Activated CD8-positive, alpha-beta memory T cell treated with anti-CD3 and anti-CD28 coated beads, Interleukin-2, amount 50 U/mL, for 4 hours (primary cell): ENCODE data around the gene ZNRF3.
"Not testable (repeated sequence)": the region's sequence is repeated elsewhere in the genome, so short reads cannot be mapped to it uniquely, and the experiment has no call there.

Experiments
- DNase-seq: peaks from one replicate; pipeline ENCODE4 v3.0.0-alpha.2; 2020

The ZNRF3 gene

GRCh38 chr22:28884747-28885350 lies 1.5 kb downstream of the ZNRF3 start:
- DNase-seq = no peak

DNA sequence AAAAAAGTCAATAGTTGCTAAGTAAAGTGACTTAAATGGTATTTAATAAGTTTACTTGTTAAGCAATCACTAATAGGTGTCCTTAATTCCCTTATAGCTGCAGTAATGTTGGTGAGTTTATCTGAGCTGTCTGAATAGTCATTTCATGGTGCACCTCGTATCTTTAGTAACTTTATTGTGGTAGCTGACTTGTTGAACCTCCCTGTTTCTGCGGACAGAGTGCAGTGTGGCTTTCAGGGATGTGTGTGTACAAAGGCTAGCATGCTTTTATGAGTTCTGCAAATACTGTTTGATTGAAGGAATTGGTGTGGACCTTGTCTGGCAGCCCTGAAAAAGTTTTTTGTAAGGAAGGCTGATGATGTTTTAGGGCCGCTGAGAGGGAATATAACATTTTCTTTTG lies 2.6 kb downstream of the ZNRF3 start:
- no peak for DNase-seq

DNA sequence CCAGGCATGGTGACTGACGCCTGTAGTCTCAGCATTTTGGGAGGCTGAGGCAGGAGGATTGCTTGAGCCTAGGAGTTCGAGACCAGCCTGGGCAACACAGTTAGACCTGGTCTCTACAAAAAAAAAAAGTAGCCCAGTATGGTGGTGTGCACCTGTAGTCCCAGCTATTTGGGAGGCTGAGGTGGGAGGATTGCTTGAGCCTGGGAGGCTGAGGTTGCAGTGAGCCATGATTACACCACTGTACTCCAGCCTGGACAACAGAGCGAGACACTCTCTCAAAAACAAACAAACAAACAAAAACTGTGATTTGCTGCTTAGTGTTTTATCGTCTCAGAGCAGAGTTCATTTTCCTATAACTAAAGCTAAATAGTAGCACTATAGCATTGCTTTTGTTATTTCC lies 3.3 kb downstream of the ZNRF3 start:
- not testable (repeated sequence) for DNase-seq

- DNase-seq = no peak
Measured at GRCh38 chr22:28887725-28888459, 4.5 kb downstream of the ZNRF3 start.

- DNase-seq = no peak
Measured at GRCh38 chr22:28889478-28890024, 6.2 kb downstream of the ZNRF3 start.

- no peak for DNase-seq
Measured at GRCh38 chr22:28891156-28891733, 7.9 kb downstream of the ZNRF3 start.

DNA sequence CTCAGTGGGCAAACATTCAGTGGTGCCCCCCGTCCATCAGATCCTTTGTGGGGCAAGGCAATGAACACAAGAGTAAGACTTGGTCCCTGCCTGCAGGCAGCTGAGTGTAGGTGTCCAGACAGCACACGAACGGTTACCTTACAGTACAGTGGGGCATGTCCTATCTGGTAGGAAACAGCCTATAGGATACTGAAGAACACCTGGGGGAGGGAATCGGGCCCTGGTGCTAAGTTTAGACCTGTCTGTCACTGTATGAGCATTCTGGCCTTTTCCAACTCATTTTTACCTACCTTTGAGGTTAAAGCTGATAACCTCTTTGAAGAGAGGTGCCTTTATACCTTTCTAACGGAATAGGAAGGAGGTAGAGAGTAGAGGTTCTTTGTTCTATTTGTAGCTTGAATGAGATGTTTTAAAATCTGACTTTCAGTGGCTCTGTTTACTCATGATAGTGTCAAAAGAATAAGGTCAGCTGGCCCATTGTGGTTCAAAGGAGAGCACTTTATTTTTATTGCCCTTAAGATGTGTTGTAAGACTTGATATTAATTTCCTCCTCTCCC lies 8.9 kb downstream of the ZNRF3 start:
- no peak for DNase-seq

GRCh38 chr22:28893810-28894209 lies 10.4 kb downstream of the ZNRF3 start:
- DNase-seq = no peak

DNA sequence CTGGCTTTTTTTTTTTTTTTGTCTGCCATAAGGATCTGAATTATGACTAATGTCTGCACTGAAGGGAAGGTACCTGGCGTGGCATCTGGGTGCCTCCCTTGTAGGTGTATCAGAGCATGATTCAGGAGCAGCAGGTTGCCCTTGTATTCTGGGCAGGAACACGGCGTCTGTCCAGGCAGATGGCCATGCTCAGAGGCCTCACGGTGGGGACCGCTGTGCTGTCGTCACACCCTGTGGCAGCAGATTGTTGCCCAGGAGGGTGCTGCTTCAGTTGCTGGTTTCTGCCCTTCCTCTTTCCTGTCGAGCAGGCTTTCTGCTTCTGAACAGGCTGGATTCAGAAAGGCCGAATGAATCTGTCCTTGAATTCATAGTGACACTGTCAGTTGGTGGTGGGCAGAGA lies 11.0 kb downstream of the ZNRF3 start:
- DNase-seq = no peak

DNA sequence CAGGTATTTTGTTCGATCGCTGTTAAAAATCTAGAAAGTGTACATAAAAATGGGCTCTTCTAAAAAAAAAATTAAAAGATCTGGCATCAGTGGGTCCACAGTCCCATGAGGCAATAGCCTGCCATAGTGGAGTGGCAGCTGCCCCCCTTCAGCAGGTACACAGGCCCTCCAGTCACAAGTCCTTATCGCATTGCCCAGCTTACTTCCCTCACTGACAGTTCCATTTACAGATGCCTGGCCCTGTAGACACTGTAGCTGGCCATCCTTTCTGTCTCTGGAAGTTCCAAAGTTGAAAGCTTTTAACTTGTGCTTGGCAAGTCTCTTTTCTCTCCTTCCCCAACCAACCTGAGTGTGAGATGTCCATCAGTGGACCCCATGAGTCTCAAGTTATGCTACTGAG lies 11.4 kb downstream of the ZNRF3 start:
- no peak for DNase-seq

DNA sequence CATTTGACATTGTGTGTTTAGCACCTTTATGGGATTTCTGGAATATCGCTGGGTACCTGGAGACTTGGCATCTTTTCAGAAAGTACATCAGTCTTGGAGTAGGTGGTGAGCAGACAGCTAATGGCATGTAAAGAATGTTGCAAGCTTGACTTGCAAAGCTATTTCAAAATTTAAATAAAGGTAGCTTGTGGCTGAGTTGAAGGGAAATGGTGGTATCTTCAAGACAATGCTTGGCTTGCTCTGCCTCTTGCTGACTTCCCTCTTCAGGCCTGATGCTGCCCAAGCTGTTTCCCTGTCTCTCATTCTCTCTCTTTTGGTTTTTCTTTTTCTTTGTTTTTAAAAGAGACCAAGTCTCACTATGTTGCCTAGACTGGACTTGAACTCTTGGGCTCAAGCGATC lies 13.2 kb downstream of the ZNRF3 start:
- no peak for DNase-seq

DNA sequence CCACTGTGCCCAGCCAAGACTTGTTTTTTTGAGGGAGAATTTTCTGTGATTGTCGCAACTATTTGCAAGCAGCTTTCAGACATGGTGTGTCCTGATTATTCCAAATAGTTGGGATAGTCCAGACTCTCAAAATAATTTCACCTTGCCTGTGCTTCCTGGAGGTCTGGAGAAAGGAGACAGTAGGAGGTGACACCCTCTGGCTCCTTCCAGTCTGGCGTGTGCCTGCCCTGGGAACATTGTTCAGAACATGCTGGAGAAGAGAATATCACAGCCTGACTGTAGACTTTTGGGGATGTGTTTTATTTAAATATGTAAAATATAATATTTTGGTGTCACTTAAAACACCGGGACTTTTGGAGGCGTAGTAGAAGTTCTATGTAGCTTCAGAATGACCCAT lies 14.9 kb downstream of the ZNRF3 start:
- DNase-seq = no peak

- DNase-seq = peak; percentile 27
Measured at GRCh38 chr22:28899199-28899853, 16.0 kb downstream of the ZNRF3 start.

DNA sequence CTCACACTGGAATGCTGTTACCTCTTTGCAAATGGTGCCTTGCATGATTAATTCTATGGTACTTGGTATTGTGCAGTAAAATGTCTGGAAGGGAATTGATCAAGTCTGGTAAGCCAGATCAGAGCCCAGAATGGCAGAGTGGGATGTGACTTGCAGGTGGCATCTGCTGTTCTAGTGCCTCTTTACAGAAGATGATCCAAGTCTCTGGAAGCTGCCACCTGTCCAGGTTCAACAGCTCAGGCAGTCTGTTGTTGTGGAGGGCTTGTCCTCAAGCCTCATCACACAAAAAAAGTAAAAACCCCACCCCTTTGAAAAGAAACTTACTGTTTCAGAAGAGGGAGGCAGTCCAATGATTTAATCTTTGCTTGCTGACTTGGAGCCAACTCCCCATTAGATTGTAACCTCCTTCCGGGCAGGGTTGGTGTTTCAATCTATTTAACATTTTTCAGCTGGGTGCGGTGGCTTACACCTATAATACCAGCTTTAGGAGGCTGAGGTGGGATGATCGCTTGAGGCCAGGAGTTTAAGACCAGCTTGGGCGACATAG lies 17.1 kb downstream of the ZNRF3 start:
- no peak for DNase-seq

DNA sequence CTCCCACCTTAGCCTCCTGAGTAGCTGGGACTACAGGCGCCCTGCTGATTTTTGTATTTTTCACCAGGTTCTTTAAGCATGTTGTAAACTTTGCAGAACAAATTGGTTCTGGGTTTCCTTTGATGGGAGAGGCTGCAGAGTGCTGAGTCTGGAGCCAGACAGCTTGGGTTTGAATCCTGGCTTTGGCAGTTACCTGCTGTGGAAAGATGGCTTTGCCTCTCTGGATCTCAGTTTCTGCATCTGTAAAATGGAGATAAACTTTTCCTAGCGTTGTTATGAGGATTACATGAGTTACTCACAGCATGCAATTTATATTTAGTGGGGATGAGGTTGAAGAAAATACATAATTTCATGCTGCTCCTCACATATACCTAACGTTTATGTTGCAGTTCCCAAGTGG lies 19.1 kb downstream of the ZNRF3 start:
- no peak for DNase-seq

GRCh38 chr22:28903080-28903479 lies 19.7 kb downstream of the ZNRF3 start:
- no peak for DNase-seq

GRCh38 chr22:28903729-28904128 lies 20.4 kb downstream of the ZNRF3 start:
- no peak for DNase-seq

GRCh38 chr22:28904211-28904896 lies 21.0 kb downstream of the ZNRF3 start:
- no peak for DNase-seq

GRCh38 chr22:28905256-28905832 lies 22.0 kb downstream of the ZNRF3 start:
- DNase-seq = no peak

DNA sequence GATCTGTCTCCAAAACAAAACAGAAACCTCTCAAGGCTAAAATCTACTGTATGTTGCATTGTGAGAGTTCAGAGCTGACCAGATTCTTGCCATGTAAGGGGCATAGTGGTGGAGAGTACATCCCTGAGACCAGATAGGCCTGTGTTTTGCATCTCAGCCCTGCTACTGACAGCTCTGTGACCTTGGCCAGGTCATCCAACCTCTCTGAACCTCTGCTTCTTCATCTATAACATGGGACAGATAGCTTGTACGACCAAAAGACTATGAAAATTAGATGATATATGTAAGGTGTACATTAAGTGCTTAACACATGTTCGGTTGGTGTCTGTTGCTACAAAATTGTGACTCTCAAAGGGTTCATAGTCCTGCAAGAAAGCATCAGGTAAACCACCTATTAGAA lies 22.9 kb downstream of the ZNRF3 start:
- DNase-seq = no peak

DNA sequence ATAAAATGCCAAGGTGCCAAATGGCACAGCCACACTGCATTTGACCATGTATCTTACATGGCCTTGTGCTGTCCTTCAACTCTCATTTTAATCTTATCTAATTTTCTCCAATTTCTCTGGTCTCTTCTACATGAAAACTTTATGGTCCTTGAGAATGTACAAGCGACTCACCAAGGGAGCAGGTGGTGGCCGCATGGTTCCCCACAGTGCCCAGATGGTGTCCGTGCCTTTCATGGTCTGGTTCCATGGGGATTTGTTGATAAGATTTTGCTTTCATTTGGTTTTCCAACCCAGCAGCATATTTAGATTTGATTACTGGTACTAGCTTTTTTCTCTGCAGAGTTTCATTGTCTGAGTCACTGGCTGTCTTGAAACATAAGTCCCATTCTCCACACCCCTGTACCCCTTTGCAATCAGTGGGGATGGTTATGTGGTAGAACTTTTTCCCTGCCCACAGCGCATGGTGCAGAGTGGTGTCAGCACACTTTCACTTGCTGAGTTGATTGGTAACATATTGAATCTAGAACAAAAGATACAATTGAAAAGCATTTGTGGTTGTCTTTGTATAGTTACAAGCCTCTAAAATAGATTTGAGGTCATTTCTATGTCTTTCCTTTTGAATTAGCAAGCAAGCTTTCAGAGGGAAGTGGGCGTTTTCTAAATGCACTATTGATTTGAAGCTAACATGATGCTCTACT lies 24.1 kb downstream of the ZNRF3 start:
- DNase-seq = no peak
